ENCODE data around the gene HTR7. TPM values are rescaled to one million over a fixed set of nuclear protein-coding genes. Genes with fewer than 3 reads are reported as not detected.

Gene HTR7
- total and polyA plus RNA-seq, 2 of the 8 experiments (the other 6 are each of a cell fraction or from before 2014, with no cell fraction given), result 22.9 to 24.6 TPM

DNA sequence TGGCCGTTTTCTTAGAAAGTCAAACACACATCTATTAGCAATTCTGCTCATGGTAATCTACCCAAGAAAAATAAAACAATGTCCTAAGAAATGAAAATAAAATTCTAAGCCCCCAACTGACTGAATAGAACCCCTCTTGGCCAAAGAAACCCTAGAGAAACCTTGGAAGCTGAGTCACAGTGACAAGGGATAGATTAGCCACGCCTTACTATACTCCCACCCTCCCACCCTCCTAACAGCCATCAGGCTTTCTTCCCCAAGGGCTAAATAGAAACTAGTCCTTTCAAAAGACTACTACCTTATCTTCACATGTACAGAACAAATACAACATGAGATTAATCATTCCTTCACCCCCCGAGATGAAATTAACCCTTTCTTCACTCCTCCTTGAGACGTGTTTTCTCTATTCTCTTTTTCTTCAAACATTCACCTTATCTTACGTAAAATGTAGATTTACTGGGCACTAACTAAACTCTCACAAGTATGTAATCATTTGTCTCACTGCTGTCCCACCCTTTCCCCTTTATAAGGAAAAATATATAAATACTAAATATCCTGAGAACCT lies 57.5 kb downstream of the HTR7 start:
- CTCF ChIA-PET (ENCODE audit: partially characterized antibody), result interaction anchor here (0.8 to 4.0 kb wide), 4 partner anchors 13 to 29 kb away, joined by 3 to 29 read pairs (median 6); no protein-coding TSS in a partner anchor
- H3K79me2 ChIP-seq (ENCODE audit: control insufficient read depth in 1 of 2, insufficient read depth in 2 of 2, low read length in 2 of 2), result peaks cover 0 to 76% of the 10 kb centered on the region in 2 experiments; a peak in 2 of 4 replicates
- no peak for TF ChIP-seq TAF7 (optimal IDR thresholded peaks at IDR 0.05; ENCODE audit: borderline replicate concordance, low read depth, low read length)
- TF ChIP-seq RAD21 (IDR thresholded peaks at IDR 0.05 in 1 of 2, conservative IDR thresholded peaks at IDR 0.05 in 1 of 2; ENCODE audit: low read depth in 2 of 2, low read length in 2 of 2), result no peak
- TF ChIP-seq MAX (IDR thresholded peaks at IDR 0.05), result no peak
- no peak for TF ChIP-seq JUND (IDR thresholded peaks at IDR 0.05; ENCODE audit: low read length)
- TF ChIP-seq POU5F1 (IDR thresholded peaks at IDR 0.05; ENCODE audit: low read depth, low read length), result no peak
- no peak for TF ChIP-seq GTF2F1 (IDR thresholded peaks at IDR 0.05; ENCODE audit: borderline replicate concordance, low read depth, low read length)
- TF ChIP-seq NANOG (IDR thresholded peaks at IDR 0.05; ENCODE audit: insufficient read depth, low read depth, low read length, poor library complexity, severe bottlenecking), result no peak
- no peak for TF ChIP-seq CHD2 (IDR thresholded peaks at IDR 0.05; ENCODE audit: low read length)
- no peak for TF ChIP-seq MAFK (IDR thresholded peaks at IDR 0.05; ENCODE audit: low read depth, low read length)
- TF ChIP-seq ATF2 (IDR thresholded peaks at IDR 0.05; ENCODE audit: low read length), result no peak

More for the DNA sequence above, 57.5 kb downstream of the HTR7 start:
- H2BK20ac ChIP-seq (ENCODE audit: low read length), result no peak overlapping the region
- H3K9ac ChIP-seq (replicated peaks in 1 of 4; ENCODE audit: extremely low read depth in 1 of 4, low read depth in 3 of 4, low read length in 3 of 4), result no peak overlapping the region
- DNase-seq (ENCODE audit: low read depth in 1 of 2, low spot score in 2 of 2) (no peak), FAIRE-seq (no peak)
- no peak overlapping the region for H4K8ac ChIP-seq (ENCODE audit: extremely low read depth, insufficient read depth, low read length)
- H4K5ac ChIP-seq (ENCODE audit: insufficient read length, low read depth, low read length), result no peak overlapping the region
- no peak overlapping the region for H3K4ac ChIP-seq (replicated peaks; ENCODE audit: insufficient read length, low read depth, low read length)
- POLR2A ChIA-PET (ENCODE audit: partially characterized antibody), result interaction anchor here (0.6 to 1.5 kb wide), 2 partner anchors 8 to 413 kb away, joined by 3 to 7 read pairs; no protein-coding TSS in a partner anchor
- no peak overlapping the region for H2AFZ ChIP-seq (ENCODE audit: low read length)
- H2BK120ac ChIP-seq (replicated peaks; ENCODE audit: low read depth, low read length), result no peak overlapping the region
- H2BK12ac ChIP-seq (ENCODE audit: low read depth, low read length), result no peak overlapping the region
- H2BK5ac ChIP-seq (ENCODE audit: low read depth, low read length), result no peak overlapping the region
- no peak overlapping the region for H2AK5ac ChIP-seq (ENCODE audit: low read depth, low read length)
- no peak overlapping the region for H4K91ac ChIP-seq (replicated peaks; ENCODE audit: insufficient read length, low read length)
- no peak overlapping the region for H2BK15ac ChIP-seq (ENCODE audit: low read length)
- H3K9me3 ChIP-seq (ENCODE audit: insufficient read depth in 2 of 2, low read depth in 1 of 2, low read length in 1 of 2), result peaks cover 15 to 24% of the 10 kb centered on the region in 2 experiments
- H3K27ac ChIP-seq (ENCODE audit: low read depth, low read length), result no peak overlapping the region
- no peak overlapping the region for H3K4me2 ChIP-seq (ENCODE audit: insufficient read depth in 1 of 2, low read depth in 2 of 2, low read length in 2 of 2)
- H3K27me3 ChIP-seq (replicated peaks in 1 of 4; ENCODE audit: control insufficient read depth in 3 of 4, extremely low read depth in 1 of 4, insufficient read depth in 3 of 4, low read length in 3 of 4), result peaks cover 0 to 2% (median 0%) of the 10 kb centered on the region in 4 experiments; a peak in 1 of 7 replicates
- H3K18ac ChIP-seq (ENCODE audit: extremely low read depth, low read length), result no peak overlapping the region
- H3K36me3 ChIP-seq (ENCODE audit: control insufficient read depth in 2 of 4, insufficient read depth in 4 of 4, low read length in 3 of 4), result peaks cover 0 to 11% (median 3%) of the 10 kb centered on the region in 4 experiments; a peak in 4 of 8 replicates
- no peak overlapping the region for H3K23ac ChIP-seq (ENCODE audit: insufficient read length)
- no peak overlapping the region for H3K14ac ChIP-seq (ENCODE audit: insufficient read length)
- WGBS, 2 experiments (ENCODE audit: extremely low coverage in 1 of 2, insufficient coverage in 1 of 2, insufficient read length in 1 of 2, insufficient replicate concordance in 2 of 2, low coverage in 1 of 2, low lambda C conversion rate in 2 of 2, missing lambda C conversion rate in 1 of 2), result 90% methylated on average over 5 of the region's 5 CpGs; no CpG with 5 or more reads in 1 of the 2 experiments
- H3K56ac ChIP-seq (replicated peaks; ENCODE audit: insufficient read length, low read depth, low read length), result no peak overlapping the region
- no peaks in the 10 kb centered on the region; the same call in 1 of the 2 replicates for H3K79me1 ChIP-seq (ENCODE audit: low read depth, low read length)
- H3K4me3 ChIP-seq (ENCODE audit: extremely low read depth in 1 of 4, insufficient read depth in 2 of 4, low read depth in 3 of 4, low read length in 4 of 4), result no peak overlapping the region
- no peaks in the 10 kb centered on the region for H3K23me2 ChIP-seq (ENCODE audit: low read depth, low read length)
- peaks cover 0 to 8% (median 5%) of the 10 kb centered on the region in 4 experiments; a peak in 5 of 7 replicates for H3K4me1 ChIP-seq (replicated peaks in 1 of 4; ENCODE audit: control insufficient read depth in 3 of 4, insufficient read depth in 4 of 4, low read length in 3 of 4)
- H4K20me1 ChIP-seq (replicated peaks in 1 of 2; ENCODE audit: control insufficient read depth in 1 of 2, insufficient read depth in 2 of 2, low read length in 2 of 2), result no peaks in the 10 kb centered on the region
